PC-3 (cell line): Measurements from ENCODE around the gene SMYD2. TPM values are rescaled to one million over a fixed set of nuclear protein-coding genes. Genes with fewer than 3 reads are reported as not detected.
"Not testable (repeated sequence)": the region's sequence is repeated elsewhere in the genome, so short reads cannot be mapped to it uniquely, and the experiment has no call there.

Source experiments
- ATAC-seq: fragments of 200-7000 bp; cut with Tn5 transposase; 2 replicates; pipeline ENCODE4 v1.9.1; 2020; ENCODE audit warnings: mild to moderate bottlenecking, moderate library complexity
- BruUV-seq: library from RNA; stranded (reverse); fragments of 400-500 nt; replicated peaks from 2 replicates; lab custom pipeline; 2021; lab: Mats Ljungman, UMichigan
- CTCF ChIA-PET: fragments of 300-600 bp; sonication (Branson Sonifier 250); formaldehyde crosslinking; loops from one replicate; lab custom pipeline; 2022; ENCODE audit warnings: antibody characterized with exemption; lab: Charles Lee
- POLR2A ChIA-PET: fragments of 300-600 bp; sonication (Branson Sonifier 250); formaldehyde crosslinking; loops from one replicate; lab custom pipeline; 2022; ENCODE audit warnings: antibody characterized with exemption; ENCODE audit not compliant: unreplicated experiment; lab: Charles Lee
- DNase-seq: peaks from one replicate; pipeline ENCODE4 v3.0.0-alpha.2; 2015
- H2AFZ ChIP-seq: fragments of 300-600 bp; sonication (generic); 2 replicates; pipeline ENCODE4 v1.6.0; 2016; ENCODE audit warnings: antibody characterized with exemption, low read length
- H3F3A ChIP-seq: fragments of 300-600 bp; sonication (generic); one replicate; pipeline ENCODE4 v1.6.0; 2017; ENCODE audit warnings: antibody characterized with exemption, low read length, control low read depth, mild to moderate bottlenecking; ENCODE audit not compliant: unreplicated experiment
- H3K27ac ChIP-seq: fragments of 300-600 bp; sonication (generic); 2 replicates; pipeline ENCODE4 v1.5.1; 2016; ENCODE audit warnings: mild to moderate bottlenecking, low read length
- H3K27me3 ChIP-seq: fragments of 300-600 bp; sonication (generic); 2 replicates; pipeline ENCODE4 v1.6.1; 2016; ENCODE audit warnings: low read length, mixed read lengths
- H3K36me3 ChIP-seq: fragments of 300-600 bp; sonication (generic); 2 replicates; pipeline ENCODE4 v1.6.1; 2016; ENCODE audit warnings: low read depth, mixed run types, low read length, mixed read lengths
- H3K4me1 ChIP-seq: fragments of 300-600 bp; sonication (generic); 2 replicates; pipeline ENCODE4 v1.5.1; 2016; ENCODE audit warnings: low read length; ENCODE audit not compliant: insufficient read depth
- H3K4me2 ChIP-seq: fragments of 300-600 bp; sonication (generic); 2 replicates; pipeline ENCODE4 v1.6.0; 2016; ENCODE audit warnings: low read length
- H3K4me3 ChIP-seq: fragments of 300-600 bp; sonication (generic); 2 replicates; pipeline ENCODE4 v1.5.1; 2016; ENCODE audit warnings: mild to moderate bottlenecking, low read length, mixed read lengths
- H3K79me2 ChIP-seq: fragments of 300-600 bp; sonication (generic); 2 replicates; pipeline ENCODE4 v1.6.1; 2017; ENCODE audit warnings: low read length, mixed read lengths
- H3K9ac ChIP-seq: fragments of 300-600 bp; sonication (generic); 2 replicates; pipeline ENCODE4 v1.6.0; 2016; ENCODE audit warnings: mild to moderate bottlenecking, low read length
- H3K9me2 ChIP-seq: fragments of 300-600 bp; sonication (generic); replicated peaks from 2 replicates; pipeline ENCODE4 v1.6.1; 2016; ENCODE audit warnings: mixed run types, low read length, mixed read lengths
- H3K9me3 ChIP-seq: fragments of 300-600 bp; sonication (generic); 2 replicates; pipeline ENCODE4 v1.6.1; 2016; ENCODE audit warnings: low read length, mixed read lengths
- H4K20me1 ChIP-seq: fragments of 300-600 bp; sonication (generic); 2 replicates; pipeline ENCODE4 v1.6.1; 2016; ENCODE audit warnings: low read length, mixed read lengths
- EZH2 ChIP-seq: fragments of 300-600 bp; sonication (generic); IDR thresholded peaks from one replicate; pipeline ENCODE4 v1.6.1; 2017; ENCODE audit warnings: antibody characterized with exemption, mild to moderate bottlenecking, low read length; ENCODE audit not compliant: unreplicated experiment
- EZH2phosphoT487 ChIP-seq: fragments of 300-600 bp; sonication (generic); IDR thresholded peaks from 2 replicates; pipeline ENCODE4 v1.6.1; 2018; ENCODE audit warnings: mild to moderate bottlenecking, antibody characterized with exemption, low read length, borderline replicate concordance
- intact Hi-C: fragments of 100-400 bp; cut with micrococcal nuclease; formaldehyde crosslinking; loops from 2 replicates; pipeline ENCODE4 v1.9.0; 2023
- total RNA-seq: library from RNA; depleted of rRNA; stranded (reverse); fragments of >200 nt; gene quantifications from 2 replicates; pipeline ENCODE4 v1.2.3, GENCODE V29; 2014
- TF ChIP-seq, protein P1 (sequence below): fragments of 300-600 bp; sonication (generic); conservative IDR thresholded peaks from 2 replicates; pipeline ENCODE4 v1.5.1; 2017; ENCODE audit warnings: antibody characterized with exemption, low read depth, mild to moderate bottlenecking, low read length

SMYD2 gene
- total RNA-seq, 1 experiment from 2014 or later: 124 TPM

DNA sequence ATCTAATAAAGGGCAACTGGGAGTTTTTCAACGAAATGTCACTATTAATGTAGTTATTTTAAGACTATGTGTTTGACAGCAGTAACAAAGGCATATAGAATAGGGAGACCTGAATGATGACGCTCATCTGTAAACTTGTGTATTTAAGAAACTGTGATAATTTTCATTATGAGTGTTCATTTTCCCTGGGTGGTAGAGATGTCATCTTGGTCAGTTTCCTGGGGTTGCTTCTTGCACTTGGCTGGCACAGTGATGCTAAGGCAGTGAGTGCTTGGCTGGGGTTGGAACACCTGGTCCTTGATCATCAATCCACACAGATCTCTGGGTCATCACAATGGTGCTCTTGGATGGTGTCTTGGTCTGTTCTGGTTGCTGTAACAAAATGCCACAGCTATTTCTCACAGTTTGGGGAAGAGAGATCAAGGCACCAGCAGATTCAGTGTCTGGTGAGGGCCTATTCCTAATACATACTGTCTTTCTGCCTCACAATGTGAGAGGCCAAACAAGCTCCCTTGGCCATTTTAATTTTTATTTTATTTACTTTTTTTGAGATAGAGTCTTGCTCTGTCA lies 7.9 kb upstream of the SMYD2 start:
- DNase-seq: no peak
- Histone ChIP-seq H3K9ac (no peak overlapping the region), H3K9me2 (no peaks in the 10 kb centered on the region), H2AFZ (no peak overlapping the region), H3K27ac (no peak overlapping the region), H3K4me3 (no peak overlapping the region), H3K79me2 (no peaks in the 10 kb centered on the region), H3K36me3 (no peaks in the 10 kb centered on the region), H3K27me3 (peaks cover 4% of the 10 kb centered on the region; the same call in 1 of the 2 replicates), H3K4me1 (peaks cover 12% of the 10 kb centered on the region), H3K9me3 (no peaks in the 10 kb centered on the region), H4K20me1 (no peaks in the 10 kb centered on the region), H3K4me2 (no peak overlapping the region), H3F3A (no peaks in the 10 kb centered on the region)
- POLR2A ChIA-PET: no interaction called here
- BruUV-seq: no TSS peak
- intact Hi-C loops: no loop called here
- TF ChIP-seq EZH2 (no peak), EZH2phosphoT487 (no peak)
- TF ChIP-seq, protein P1, sequence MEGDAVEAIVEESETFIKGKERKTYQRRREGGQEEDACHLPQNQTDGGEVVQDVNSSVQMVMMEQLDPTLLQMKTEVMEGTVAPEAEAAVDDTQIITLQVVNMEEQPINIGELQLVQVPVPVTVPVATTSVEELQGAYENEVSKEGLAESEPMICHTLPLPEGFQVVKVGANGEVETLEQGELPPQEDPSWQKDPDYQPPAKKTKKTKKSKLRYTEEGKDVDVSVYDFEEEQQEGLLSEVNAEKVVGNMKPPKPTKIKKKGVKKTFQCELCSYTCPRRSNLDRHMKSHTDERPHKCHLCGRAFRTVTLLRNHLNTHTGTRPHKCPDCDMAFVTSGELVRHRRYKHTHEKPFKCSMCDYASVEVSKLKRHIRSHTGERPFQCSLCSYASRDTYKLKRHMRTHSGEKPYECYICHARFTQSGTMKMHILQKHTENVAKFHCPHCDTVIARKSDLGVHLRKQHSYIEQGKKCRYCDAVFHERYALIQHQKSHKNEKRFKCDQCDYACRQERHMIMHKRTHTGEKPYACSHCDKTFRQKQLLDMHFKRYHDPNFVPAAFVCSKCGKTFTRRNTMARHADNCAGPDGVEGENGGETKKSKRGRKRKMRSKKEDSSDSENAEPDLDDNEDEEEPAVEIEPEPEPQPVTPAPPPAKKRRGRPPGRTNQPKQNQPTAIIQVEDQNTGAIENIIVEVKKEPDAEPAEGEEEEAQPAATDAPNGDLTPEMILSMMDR: no peak
- CTCF ChIA-PET: no interaction called here
- ATAC-seq: no peak

DNA sequence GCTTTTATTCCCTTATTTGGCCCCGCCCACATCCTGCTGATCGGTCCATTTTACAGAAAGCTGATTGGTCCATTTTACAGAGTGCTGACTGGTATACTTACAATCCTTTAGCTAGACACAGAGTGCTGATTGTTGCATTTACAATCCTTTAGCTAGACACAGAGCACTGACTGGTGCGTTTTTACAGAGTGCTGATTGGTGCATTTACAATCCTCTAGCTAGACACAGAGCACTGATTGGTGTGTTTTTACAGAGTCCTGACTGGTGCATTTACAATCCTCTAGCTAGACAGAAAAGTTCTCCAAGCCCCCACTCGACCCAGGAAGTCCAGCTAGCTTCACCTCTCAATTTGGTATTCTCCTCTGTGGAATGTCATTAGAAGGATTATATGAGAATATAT lies 5.3 kb upstream of the SMYD2 start:
- BruUV-seq, H3K4me3 ChIP-seq, H3K27me3 ChIP-seq, ATAC-seq, H2AFZ ChIP-seq, DNase-seq, POLR2A ChIA-PET, intact Hi-C loops, H3K36me3 ChIP-seq, H3K27ac ChIP-seq, H3K9me2 ChIP-seq, H3F3A ChIP-seq, H3K9me3 ChIP-seq, H4K20me1 ChIP-seq, H3K79me2 ChIP-seq, H3K9ac ChIP-seq, H3K4me2 ChIP-seq: not testable (repeated sequence)
- CTCF ChIA-PET: interaction anchor here (0.6 kb wide), 1 partner anchor 57 kb away, joined by 3 read pairs; no protein-coding TSS in a partner anchor
- peaks cover 20% of the 10 kb centered on the region for H3K4me1 ChIP-seq

DNA sequence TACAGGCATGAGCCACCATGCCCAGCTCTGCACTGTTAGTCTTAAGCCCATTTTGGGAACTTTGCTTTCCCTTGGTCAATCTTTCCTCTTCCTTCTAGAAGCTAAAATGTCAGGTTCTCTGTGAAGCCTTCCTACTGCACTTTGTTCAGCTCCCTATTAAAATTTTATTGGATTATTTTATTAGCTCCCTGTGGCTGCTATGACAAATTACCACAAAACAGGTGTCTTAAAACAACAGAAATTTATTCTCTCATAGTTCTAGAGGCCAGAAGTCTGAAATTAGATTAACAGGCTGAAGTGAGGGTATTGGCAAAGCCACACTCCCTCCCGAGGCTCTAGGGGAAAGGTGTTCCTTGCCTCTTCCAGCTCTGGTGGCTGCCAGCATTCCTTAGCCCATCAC lies 4.2 kb upstream of the SMYD2 start:
- BruUV-seq: no TSS peak
- DNase-seq (peak; percentile 62), ATAC-seq (peak; percentile 18)
- Histone ChIP-seq H3F3A (peaks cover 6% of the 10 kb centered on the region), H3K9me2 (no peaks in the 10 kb centered on the region), H3K4me2 (no peak overlapping the region), H3K27ac (no peak overlapping the region), H4K20me1 (no peaks in the 10 kb centered on the region), H3K9me3 (no peaks in the 10 kb centered on the region), H2AFZ (no peak overlapping the region), H3K4me3 (no peak overlapping the region), H3K36me3 (no peaks in the 10 kb centered on the region), H3K79me2 (peaks cover 3% of the 10 kb centered on the region), H3K27me3 (no peaks in the 10 kb centered on the region), H3K9ac (no peak overlapping the region), H3K4me1 (peaks cover 20% of the 10 kb centered on the region)
- TF ChIP-seq, protein P1: no peak
- no peak for TF ChIP-seq EZH2
- TF ChIP-seq EZH2phosphoT487: no peak
- intact Hi-C loops: no loop called here
- ChIA-PET POLR2A (interaction anchor here (0.6 kb wide), 1 partner anchor 1313 kb away, joined by 3 read pairs; no protein-coding TSS in a partner anchor), CTCF (interaction anchor here (0.6 kb wide), 1 partner anchor 28 kb away, joined by 4 read pairs; no protein-coding TSS in a partner anchor)
